ENCODE results near the gene CDK14.

CDK14 gene

GRCh38 chr7:90858546-90858945, 262.4 kb downstream of the CDK14 start:
- H3K9ac ChIP-seq (ENCODE audit: low read length): no peak overlapping the region
- H3K36me3 ChIP-seq (ENCODE audit: control insufficient read depth, insufficient read depth, low read length): no peaks in the 10 kb centered on the region
- H3K4me1 ChIP-seq (ENCODE audit: control insufficient read depth, insufficient read depth, low read length): no peaks in the 10 kb centered on the region
- no peaks in the 10 kb centered on the region for H3K27me3 ChIP-seq (ENCODE audit: control insufficient read depth, insufficient read depth, low read length)
- H3K27ac ChIP-seq (ENCODE audit: low read depth, low read length): no peak overlapping the region
- H3K4me3 ChIP-seq (ENCODE audit: low read length): no peak overlapping the region

- Histone ChIP-seq H3K4me1 (ENCODE audit: control insufficient read depth, insufficient read depth, low read length) (no peaks in the 10 kb centered on the region), H3K9ac (ENCODE audit: low read length) (no peak overlapping the region), H3K36me3 (ENCODE audit: control insufficient read depth, insufficient read depth, low read length) (no peaks in the 10 kb centered on the region), H3K27me3 (ENCODE audit: control insufficient read depth, insufficient read depth, low read length) (no peaks in the 10 kb centered on the region), H3K27ac (ENCODE audit: low read depth, low read length) (no peak overlapping the region), H3K4me3 (ENCODE audit: low read length) (no peak overlapping the region)
Measured at GRCh38 chr7:90859521-90859920, 263.4 kb downstream of the CDK14 start.

GRCh38 chr7:90864088-90864487, 268.0 kb downstream of the CDK14 start:
- Histone ChIP-seq H3K27ac (ENCODE audit: low read depth, low read length) (no peak overlapping the region), H3K36me3 (ENCODE audit: control insufficient read depth, insufficient read depth, low read length) (no peaks in the 10 kb centered on the region), H3K9ac (ENCODE audit: low read length) (no peak overlapping the region), H3K27me3 (ENCODE audit: control insufficient read depth, insufficient read depth, low read length) (no peaks in the 10 kb centered on the region), H3K4me1 (ENCODE audit: control insufficient read depth, insufficient read depth, low read length) (no peaks in the 10 kb centered on the region), H3K4me3 (ENCODE audit: low read length) (no peak overlapping the region)

GRCh38 chr7:90869335-90869734, 273.2 kb downstream of the CDK14 start:
- Histone ChIP-seq H3K36me3 (ENCODE audit: control insufficient read depth, insufficient read depth, low read length) (no peaks in the 10 kb centered on the region), H3K27ac (ENCODE audit: low read depth, low read length) (no peak overlapping the region), H3K9ac (ENCODE audit: low read length) (no peak overlapping the region), H3K4me3 (ENCODE audit: low read length) (no peak overlapping the region), H3K4me1 (ENCODE audit: control insufficient read depth, insufficient read depth, low read length) (no peaks in the 10 kb centered on the region), H3K27me3 (ENCODE audit: control insufficient read depth, insufficient read depth, low read length) (no peaks in the 10 kb centered on the region)

GRCh38 chr7:90876701-90877100, 280.6 kb downstream of the CDK14 start:
- Histone ChIP-seq H3K36me3 (ENCODE audit: control insufficient read depth, insufficient read depth, low read length) (no peaks in the 10 kb centered on the region), H3K4me1 (ENCODE audit: control insufficient read depth, insufficient read depth, low read length) (no peaks in the 10 kb centered on the region), H3K4me3 (ENCODE audit: low read length) (no peak overlapping the region), H3K9ac (ENCODE audit: low read length) (no peak overlapping the region), H3K27ac (ENCODE audit: low read depth, low read length) (no peak overlapping the region), H3K27me3 (ENCODE audit: control insufficient read depth, insufficient read depth, low read length) (no peaks in the 10 kb centered on the region)

- H3K27me3 ChIP-seq (ENCODE audit: control insufficient read depth, insufficient read depth, low read length): no peaks in the 10 kb centered on the region
- H3K4me3 ChIP-seq (ENCODE audit: low read length): no peak overlapping the region
- H3K36me3 ChIP-seq (ENCODE audit: control insufficient read depth, insufficient read depth, low read length): no peaks in the 10 kb centered on the region
- H3K4me1 ChIP-seq (ENCODE audit: control insufficient read depth, insufficient read depth, low read length): no peaks in the 10 kb centered on the region
- no peak overlapping the region for H3K9ac ChIP-seq (ENCODE audit: low read length)
- H3K27ac ChIP-seq (ENCODE audit: low read depth, low read length): no peak overlapping the region
Measured at GRCh38 chr7:90877201-90877600, 281.1 kb downstream of the CDK14 start.

GRCh38 chr7:90879924-90880323, 283.8 kb downstream of the CDK14 start:
- no peaks in the 10 kb centered on the region for H3K4me1 ChIP-seq (ENCODE audit: control insufficient read depth, insufficient read depth, low read length)
- no peaks in the 10 kb centered on the region for H3K27me3 ChIP-seq (ENCODE audit: control insufficient read depth, insufficient read depth, low read length)
- no peak overlapping the region for H3K4me3 ChIP-seq (ENCODE audit: low read length)
- no peaks in the 10 kb centered on the region for H3K36me3 ChIP-seq (ENCODE audit: control insufficient read depth, insufficient read depth, low read length)
- H3K9ac ChIP-seq (ENCODE audit: low read length): no peak overlapping the region
- H3K27ac ChIP-seq (ENCODE audit: low read depth, low read length): no peak overlapping the region

- Histone ChIP-seq H3K9ac (ENCODE audit: low read length) (no peak overlapping the region), H3K27ac (ENCODE audit: low read depth, low read length) (no peak overlapping the region), H3K36me3 (ENCODE audit: control insufficient read depth, insufficient read depth, low read length) (no peaks in the 10 kb centered on the region), H3K4me3 (ENCODE audit: low read length) (no peak overlapping the region), H3K27me3 (ENCODE audit: control insufficient read depth, insufficient read depth, low read length) (no peaks in the 10 kb centered on the region), H3K4me1 (ENCODE audit: control insufficient read depth, insufficient read depth, low read length) (no peaks in the 10 kb centered on the region)
Measured at GRCh38 chr7:90886416-90886815, 290.3 kb downstream of the CDK14 start.

- Histone ChIP-seq H3K4me1 (ENCODE audit: control insufficient read depth, insufficient read depth, low read length) (no peaks in the 10 kb centered on the region), H3K9ac (ENCODE audit: low read length) (no peak overlapping the region), H3K27me3 (ENCODE audit: control insufficient read depth, insufficient read depth, low read length) (no peaks in the 10 kb centered on the region), H3K27ac (ENCODE audit: low read depth, low read length) (no peak overlapping the region), H3K36me3 (ENCODE audit: control insufficient read depth, insufficient read depth, low read length) (no peaks in the 10 kb centered on the region), H3K4me3 (ENCODE audit: low read length) (no peak overlapping the region)
Measured at GRCh38 chr7:90889210-90889609, 293.1 kb downstream of the CDK14 start.

GRCh38 chr7:90889644-90890043, 293.5 kb downstream of the CDK14 start:
- Histone ChIP-seq H3K9ac (ENCODE audit: low read length) (no peak overlapping the region), H3K27me3 (ENCODE audit: control insufficient read depth, insufficient read depth, low read length) (no peaks in the 10 kb centered on the region), H3K4me1 (ENCODE audit: control insufficient read depth, insufficient read depth, low read length) (no peaks in the 10 kb centered on the region), H3K4me3 (ENCODE audit: low read length) (no peak overlapping the region), H3K36me3 (ENCODE audit: control insufficient read depth, insufficient read depth, low read length) (no peaks in the 10 kb centered on the region), H3K27ac (ENCODE audit: low read depth, low read length) (no peak overlapping the region)

GRCh38 chr7:90891529-90891928, 295.4 kb downstream of the CDK14 start:
- no peak overlapping the region for H3K27ac ChIP-seq (ENCODE audit: low read depth, low read length)
- H3K36me3 ChIP-seq (ENCODE audit: control insufficient read depth, insufficient read depth, low read length): no peaks in the 10 kb centered on the region
- no peaks in the 10 kb centered on the region for H3K27me3 ChIP-seq (ENCODE audit: control insufficient read depth, insufficient read depth, low read length)

GRCh38 chr7:90892213-90892612, 296.1 kb downstream of the CDK14 start:
- Histone ChIP-seq H3K27me3 (ENCODE audit: control insufficient read depth, insufficient read depth, low read length) (no peaks in the 10 kb centered on the region), H3K27ac (ENCODE audit: low read depth, low read length) (no peak overlapping the region), H3K4me3 (ENCODE audit: low read length) (no peak overlapping the region), H3K9ac (ENCODE audit: low read length) (no peak overlapping the region), H3K4me1 (ENCODE audit: control insufficient read depth, insufficient read depth, low read length) (no peaks in the 10 kb centered on the region), H3K36me3 (ENCODE audit: control insufficient read depth, insufficient read depth, low read length) (no peaks in the 10 kb centered on the region)

More at GRCh38 chr7:90891529-90891928, 295.4 kb downstream of the CDK14 start:
- H3K9ac ChIP-seq (ENCODE audit: low read length): no peak overlapping the region
- no peak overlapping the region for H3K4me3 ChIP-seq (ENCODE audit: low read length)
- H3K4me1 ChIP-seq (ENCODE audit: control insufficient read depth, insufficient read depth, low read length): no peaks in the 10 kb centered on the region

- H3K36me3 ChIP-seq (ENCODE audit: control insufficient read depth, insufficient read depth, low read length): no peaks in the 10 kb centered on the region
- H3K4me3 ChIP-seq (ENCODE audit: low read length): no peak overlapping the region
- H3K27ac ChIP-seq (ENCODE audit: low read depth, low read length): no peak overlapping the region
- H3K27me3 ChIP-seq (ENCODE audit: control insufficient read depth, insufficient read depth, low read length): no peaks in the 10 kb centered on the region
- H3K9ac ChIP-seq (ENCODE audit: low read length): no peak overlapping the region
- no peaks in the 10 kb centered on the region for H3K4me1 ChIP-seq (ENCODE audit: control insufficient read depth, insufficient read depth, low read length)
Measured at GRCh38 chr7:90894122-90894521, 298.0 kb downstream of the CDK14 start.
